GM12865 (cell line): ENCODE measurements around the gene SMAP2.
"Not testable (repeated sequence)": the region's sequence is repeated elsewhere in the genome, so short reads cannot be mapped to it uniquely, and the experiment has no call there.

Experiments
- DNase-seq: peaks from one replicate; pipeline ENCODE4 v3.0.0; 2010; ENCODE audit warnings: low read depth
- H3K4me3 ChIP-seq: 2 replicates; pipeline ENCODE4 v1.5.1; 2011; ENCODE audit warnings: mild to moderate bottlenecking, low read depth, low read length, control low read depth
- TF ChIP-seq, protein P1 (sequence below): IDR thresholded peaks from 2 replicates; pipeline ENCODE4 v1.5.1; 2011; ENCODE audit warnings: low read length, control low read depth, low read depth, inconsistent platforms; ENCODE audit not compliant: insufficient read depth; ENCODE audit errors: missing control alignments

SMAP2 gene

DNA sequence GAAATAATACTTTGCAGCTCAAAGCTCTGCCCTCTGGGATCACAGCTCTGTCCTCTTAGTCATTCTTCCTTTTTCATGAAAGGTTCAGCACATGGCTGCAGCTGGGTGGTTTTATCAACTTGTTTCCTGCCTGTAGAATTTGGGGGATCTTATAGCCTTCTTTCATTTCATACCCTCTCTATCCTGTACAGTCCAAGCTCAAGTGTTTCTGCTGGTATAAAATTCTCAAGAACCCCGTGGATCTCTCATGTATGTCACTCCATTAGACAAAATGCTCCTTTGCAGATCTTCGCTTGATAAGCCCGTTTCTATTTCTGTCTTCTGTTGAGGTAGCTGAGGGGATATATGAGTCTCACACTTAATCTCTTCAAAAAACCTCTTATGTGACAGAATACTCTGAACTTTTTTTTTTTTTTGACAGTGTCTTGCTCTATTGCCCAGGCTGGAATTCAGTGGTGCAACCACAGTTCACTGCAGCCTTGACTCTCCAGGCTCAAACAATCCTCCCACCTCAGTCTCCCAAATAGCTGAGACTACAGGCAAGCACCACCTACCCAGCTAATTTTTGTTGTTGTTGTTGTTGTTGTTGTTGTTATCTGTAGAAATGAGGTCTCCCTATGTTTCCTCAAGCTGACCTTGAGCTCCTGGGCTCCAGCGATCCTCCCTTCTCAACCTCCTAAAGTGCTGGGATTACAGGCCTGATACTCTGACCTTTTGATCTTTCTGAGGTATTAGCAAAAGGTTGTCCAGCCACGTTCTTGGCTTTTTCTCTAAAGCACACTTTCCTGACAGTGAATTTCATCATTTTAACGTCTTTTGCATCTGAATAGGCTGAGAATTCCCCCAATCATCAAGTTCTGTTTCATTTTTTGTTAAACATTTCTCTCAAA is 31.8 kb upstream of the SMAP2 start:
- peak; percentile 32 for DNase-seq
- no peak overlapping the region for H3K4me3 ChIP-seq
- TF ChIP-seq, protein P1, sequence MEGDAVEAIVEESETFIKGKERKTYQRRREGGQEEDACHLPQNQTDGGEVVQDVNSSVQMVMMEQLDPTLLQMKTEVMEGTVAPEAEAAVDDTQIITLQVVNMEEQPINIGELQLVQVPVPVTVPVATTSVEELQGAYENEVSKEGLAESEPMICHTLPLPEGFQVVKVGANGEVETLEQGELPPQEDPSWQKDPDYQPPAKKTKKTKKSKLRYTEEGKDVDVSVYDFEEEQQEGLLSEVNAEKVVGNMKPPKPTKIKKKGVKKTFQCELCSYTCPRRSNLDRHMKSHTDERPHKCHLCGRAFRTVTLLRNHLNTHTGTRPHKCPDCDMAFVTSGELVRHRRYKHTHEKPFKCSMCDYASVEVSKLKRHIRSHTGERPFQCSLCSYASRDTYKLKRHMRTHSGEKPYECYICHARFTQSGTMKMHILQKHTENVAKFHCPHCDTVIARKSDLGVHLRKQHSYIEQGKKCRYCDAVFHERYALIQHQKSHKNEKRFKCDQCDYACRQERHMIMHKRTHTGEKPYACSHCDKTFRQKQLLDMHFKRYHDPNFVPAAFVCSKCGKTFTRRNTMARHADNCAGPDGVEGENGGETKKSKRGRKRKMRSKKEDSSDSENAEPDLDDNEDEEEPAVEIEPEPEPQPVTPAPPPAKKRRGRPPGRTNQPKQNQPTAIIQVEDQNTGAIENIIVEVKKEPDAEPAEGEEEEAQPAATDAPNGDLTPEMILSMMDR = no peak

DNA sequence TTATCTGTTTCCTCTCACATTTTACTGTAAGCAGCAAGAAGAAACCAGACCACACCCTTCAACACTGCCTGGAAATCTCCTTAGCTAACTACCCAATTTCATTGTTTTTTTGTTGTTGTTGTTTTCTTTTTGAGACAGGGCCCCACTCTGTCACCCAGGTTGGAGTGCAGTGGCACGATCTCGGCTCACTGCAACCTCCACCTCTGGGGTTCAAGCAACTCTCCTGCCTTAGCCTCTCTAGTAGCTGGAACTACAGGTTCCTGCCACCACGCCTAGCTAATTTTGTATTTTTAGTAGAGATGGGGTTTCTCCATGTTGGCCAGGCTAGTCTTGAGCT is 31.2 kb upstream of the SMAP2 start:
- DNase-seq, H3K4me3 ChIP-seq: not testable (repeated sequence)

DNA sequence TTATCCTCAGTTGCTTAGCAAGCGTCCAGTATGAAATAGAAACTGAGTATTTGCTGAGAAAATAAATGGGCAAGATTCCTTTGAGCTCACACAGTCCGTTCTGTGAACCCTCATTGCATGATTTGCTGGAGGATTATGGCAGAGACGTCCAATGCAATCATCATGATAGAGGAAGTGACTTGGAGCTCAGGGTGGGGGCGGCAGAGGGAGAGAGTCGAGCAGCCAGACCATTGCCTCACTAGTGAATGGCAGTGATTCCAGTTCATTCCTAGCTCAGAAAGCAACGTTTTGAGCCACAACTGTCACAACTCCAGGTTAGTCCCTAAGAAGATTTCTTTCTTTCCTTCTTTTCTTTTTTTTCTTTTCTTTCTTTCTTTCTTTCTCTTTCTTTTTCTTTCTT is 28.9 kb upstream of the SMAP2 start:
- H3K4me3 ChIP-seq = peak overlapping the region; percentile 10; the same call in 1 of the 2 replicates
- peak; percentile 46 for DNase-seq
- TF ChIP-seq, protein P1 = no peak

DNA sequence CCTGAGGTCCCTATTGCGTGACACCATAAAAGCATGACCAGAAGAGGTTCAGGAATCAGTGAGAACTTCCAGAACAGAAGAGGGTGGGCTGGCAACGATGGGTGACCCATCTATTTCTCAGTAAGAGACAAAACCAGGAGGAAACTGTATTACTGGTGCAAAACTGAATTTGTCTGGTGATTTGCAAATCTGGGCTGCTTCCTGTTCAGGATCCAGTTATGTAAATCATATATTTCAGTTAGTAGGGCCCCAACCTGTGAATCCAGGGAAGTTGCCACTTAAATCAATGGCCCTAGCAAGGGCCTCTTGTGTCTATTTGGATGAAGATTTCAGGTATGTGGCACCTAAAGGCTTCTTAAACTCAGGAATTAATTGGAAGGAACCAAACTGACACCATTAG is 23.1 kb upstream of the SMAP2 start:
- H3K4me3 ChIP-seq = no peak overlapping the region
- peak; percentile 39 for DNase-seq
- TF ChIP-seq, protein P1 = no peak

DNA sequence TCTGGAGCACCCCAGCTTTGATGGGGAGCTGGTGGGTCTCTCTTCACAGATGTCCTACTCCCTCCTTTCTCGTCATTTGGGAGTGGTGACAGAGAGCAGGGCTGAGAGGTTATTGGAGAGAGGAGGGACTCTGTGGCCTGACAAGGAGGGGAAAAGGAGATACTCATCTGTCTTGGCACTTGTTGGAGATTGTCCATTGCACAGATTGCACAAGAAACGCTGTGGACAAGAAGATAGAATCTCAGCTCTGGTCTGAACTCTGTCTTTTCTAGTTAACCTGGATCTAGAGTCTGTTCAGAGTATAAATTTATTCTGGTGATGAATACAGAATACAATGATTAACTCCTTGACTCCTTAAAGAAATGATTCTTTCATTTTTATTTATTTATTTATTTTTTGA is 22.4 kb upstream of the SMAP2 start:
- H3K4me3 ChIP-seq = no peak overlapping the region
- DNase-seq = no peak
- TF ChIP-seq, protein P1 = no peak

DNA sequence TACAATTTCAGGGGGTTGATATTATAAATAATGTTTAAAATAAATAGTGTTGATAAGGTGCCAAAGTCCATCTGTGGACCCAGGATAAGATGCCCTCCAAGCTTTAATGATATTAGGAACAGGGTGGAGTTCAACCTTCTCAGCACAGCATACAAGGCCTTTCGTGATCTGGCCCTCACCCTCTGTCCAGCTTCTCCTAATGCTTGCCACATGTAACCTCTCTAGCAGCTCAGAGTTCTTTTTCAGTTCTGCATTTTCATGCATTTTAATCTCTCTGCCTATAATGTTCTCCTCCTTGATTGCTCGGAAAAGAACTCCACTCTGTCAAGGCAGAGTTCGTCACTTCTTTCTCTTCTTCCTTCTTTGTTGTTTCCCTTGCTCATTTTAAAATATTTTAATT is 21.4 kb upstream of the SMAP2 start:
- DNase-seq = peak; percentile 24
- TF ChIP-seq, protein P1 = no peak
- no peak overlapping the region for H3K4me3 ChIP-seq

DNA sequence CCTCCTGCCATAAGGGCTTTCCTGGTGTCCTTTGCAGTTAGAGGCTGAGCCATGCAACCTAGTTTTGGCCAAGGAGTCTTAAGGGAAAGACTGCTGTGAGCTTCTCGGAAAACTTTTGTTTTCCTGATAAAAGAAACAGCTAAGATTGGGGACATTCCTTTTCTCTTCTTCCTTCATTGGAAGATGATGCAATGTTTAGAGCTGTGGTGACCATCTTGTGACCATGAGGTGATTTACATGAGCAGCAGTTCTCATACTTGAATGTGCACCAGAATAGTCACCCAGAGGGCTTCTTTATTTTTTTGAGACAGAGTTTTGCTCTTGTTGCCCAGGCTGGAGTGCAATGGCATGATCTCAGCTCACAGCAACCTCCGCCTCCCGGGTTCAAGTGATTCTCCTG is 20.4 kb upstream of the SMAP2 start:
- TF ChIP-seq, protein P1 = no peak
- H3K4me3 ChIP-seq = no peak overlapping the region
- DNase-seq = no peak
